Neuronal stem cell (in vitro differentiated cells): ENCODE results near the gene GSPT1.
"Not testable (repeated sequence)": the region's sequence is repeated elsewhere in the genome, so short reads cannot be mapped to it uniquely, and the experiment has no call there.

Experiments used
- DNase-seq: peaks from one replicate; pipeline ENCODE4 v3.0.0-alpha.2; 2013; ENCODE audit warnings: low spot score
- H2AFZ ChIP-seq: one replicate; pipeline ENCODE4 v1.6.1; 2013; ENCODE audit warnings: mild to moderate bottlenecking, low read length, inconsistent platforms
- H2AK5ac ChIP-seq: 2 replicates; pipeline ENCODE4 v1.6.1; 2013; ENCODE audit warnings: low read depth, mild to moderate bottlenecking, inconsistent platforms, low read length, moderate library complexity, mixed read lengths
- H2BK120ac ChIP-seq: 2 replicates; pipeline ENCODE4 v1.6.1; 2013; ENCODE audit warnings: low read depth, mild to moderate bottlenecking, inconsistent platforms, low read length, moderate library complexity, mixed read lengths
- H2BK12ac ChIP-seq: one replicate; pipeline ENCODE4 v1.6.1; 2013; ENCODE audit warnings: low read length, inconsistent platforms
- H2BK15ac ChIP-seq: 2 replicates; pipeline ENCODE4 v1.6.1; 2013; ENCODE audit warnings: mild to moderate bottlenecking, low read length, inconsistent platforms, mixed read lengths
- H2BK5ac ChIP-seq: one replicate; pipeline ENCODE4 v1.6.1; 2013; ENCODE audit warnings: inconsistent platforms, mild to moderate bottlenecking, low read length, moderate library complexity
- H3K14ac ChIP-seq: one replicate; pipeline ENCODE4 v1.6.1; 2013; ENCODE audit warnings: low read length, inconsistent platforms
- H3K18ac ChIP-seq: 2 replicates; pipeline ENCODE4 v1.6.1; 2013; ENCODE audit warnings: low read length, inconsistent platforms
- H3K23ac ChIP-seq: 2 replicates; pipeline ENCODE4 v1.6.1; 2013; ENCODE audit warnings: low read depth, mild to moderate bottlenecking, mixed read lengths, low read length, inconsistent platforms; ENCODE audit not compliant: poor library complexity
- H3K27ac ChIP-seq: replicated peaks from 3 replicates; pipeline ENCODE4 v1.5.1; 2013; ENCODE audit warnings: low read length, inconsistent platforms
- H3K27me3 ChIP-seq, 3 experiments: 2 replicates each; pipeline ENCODE4 v1.6.1; 2013; ENCODE audit warnings: low read length in 3 of 3, mild to moderate bottlenecking in 2 of 3, inconsistent platforms in 1 of 3, low read depth in 1 of 3, mixed read lengths in 1 of 3, moderate library complexity in 1 of 3; ENCODE audit not compliant: control insufficient read depth in 3 of 3, insufficient read depth in 3 of 3
- H3K36me3 ChIP-seq, 2 donors: replicated peaks in 1 of 2; 2 replicates each; pipeline ENCODE4 v1.6.1; 2013; ENCODE audit warnings: low read length in 2 of 2; ENCODE audit not compliant: control insufficient read depth in 2 of 2, insufficient read depth in 2 of 2
- H3K4ac ChIP-seq: 2 replicates; pipeline ENCODE4 v1.6.1; 2013; ENCODE audit warnings: inconsistent platforms, mild to moderate bottlenecking, low read length, moderate library complexity
- H3K4me1 ChIP-seq, 2 donors: 1 replicate in 1 of 2; 2 replicates in 1 of 2; pipeline ENCODE4 v1.6.1; 2013; ENCODE audit warnings: low read length in 2 of 2, low read depth in 1 of 2; ENCODE audit not compliant: control insufficient read depth in 2 of 2, insufficient read depth in 1 of 2
- H3K4me2 ChIP-seq: one replicate; pipeline ENCODE4 v1.6.1; 2013; ENCODE audit warnings: mild to moderate bottlenecking, low read length, inconsistent platforms; ENCODE audit not compliant: insufficient read depth, poor library complexity, severe bottlenecking
- H3K4me3 ChIP-seq, 2 donors: 2 replicates each; pipeline ENCODE4 v1.5.1; 2013; ENCODE audit warnings: low read length in 2 of 2, mild to moderate bottlenecking in 2 of 2, inconsistent platforms in 1 of 2, moderate library complexity in 1 of 2
- H3K79me1 ChIP-seq: one replicate; pipeline ENCODE4 v1.6.1; 2013; ENCODE audit warnings: low read depth, mild to moderate bottlenecking, inconsistent platforms, low read length, moderate library complexity
- H3K9ac ChIP-seq: one replicate; pipeline ENCODE4 v1.6.1; 2013; ENCODE audit warnings: mild to moderate bottlenecking, low read depth, low read length, inconsistent platforms; ENCODE audit not compliant: poor library complexity
- H3K9me3 ChIP-seq, 2 donors: replicated peaks in 1 of 2; 2 replicates each; pipeline versions ENCODE3 to v1.6.1; 2013; ENCODE audit warnings: low read length in 2 of 2, mild to moderate bottlenecking in 2 of 2, inconsistent platforms in 1 of 2, low read depth in 1 of 2, mixed read lengths in 1 of 2, moderate library complexity in 1 of 2; ENCODE audit not compliant: control insufficient read depth in 2 of 2, insufficient read depth in 1 of 2
- H4K8ac ChIP-seq: one replicate; pipeline ENCODE4 v1.6.1; 2013; ENCODE audit warnings: low read depth, mild to moderate bottlenecking, inconsistent platforms, low read length, moderate library complexity
- H4K91ac ChIP-seq: one replicate; pipeline ENCODE4 v1.6.1; 2013; ENCODE audit warnings: low read length, low read depth, mild to moderate bottlenecking, inconsistent platforms; ENCODE audit not compliant: poor library complexity
- WGBS, 2 donors: extraction: QIAGEN DNeasy Blood & Tissue Kit; methylation state at CpG; one replicate each; pipeline ENCODE4 v1.1.7; 2013; ENCODE audit warnings: missing lambda C conversion rate in 2 of 2, mixed read lengths in 1 of 2; ENCODE audit not compliant: insufficient read length in 2 of 2, insufficient replicate concordance in 1 of 2; ENCODE audit errors: extremely low coverage in 2 of 2; 5-methylcytosine and 5-hydroxymethylcytosine counted together

GSPT1 gene

DNA sequence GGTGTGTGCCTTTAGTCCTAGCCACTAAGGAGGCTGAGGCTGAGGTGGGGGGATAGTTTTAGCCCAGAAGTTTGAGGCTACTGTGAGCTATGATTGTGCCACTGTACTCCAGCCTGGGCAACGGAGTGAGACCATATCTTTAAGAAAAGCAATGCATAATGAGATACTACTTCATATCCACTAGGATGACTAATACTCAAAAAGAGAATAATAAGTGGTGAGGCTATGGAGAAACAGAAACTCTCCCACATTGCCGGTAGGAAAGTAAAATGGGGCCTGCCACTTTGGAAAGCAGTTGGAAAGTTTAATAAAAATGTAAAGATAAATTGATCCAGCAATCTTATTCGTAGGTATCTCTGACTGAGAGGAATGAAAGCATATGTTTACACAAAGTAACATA lies 30.7 kb upstream of the GSPT1 start:
- H3K23ac ChIP-seq, result no peak overlapping the region
- H3K4me2 ChIP-seq, result no peak overlapping the region
- H3K4ac ChIP-seq, result no peak overlapping the region
- no peaks in the 10 kb centered on the region for H3K4me1 ChIP-seq
- H2BK120ac ChIP-seq, result no peak overlapping the region
- H2BK5ac ChIP-seq, result no peak overlapping the region
- no peak overlapping the region for H3K4me3 ChIP-seq
- DNase-seq, result no peak
- no peaks in the 10 kb centered on the region for H3K36me3 ChIP-seq
- no peak overlapping the region for H3K18ac ChIP-seq
- no peak overlapping the region for H2BK15ac ChIP-seq
- no peak overlapping the region for H3K14ac ChIP-seq
- H3K27me3 ChIP-seq, result no peaks in the 10 kb centered on the region
- no peak overlapping the region for H3K27ac ChIP-seq
- H3K79me1 ChIP-seq, result no peaks in the 10 kb centered on the region
- H2AK5ac ChIP-seq, result no peak overlapping the region
- H3K9me3 ChIP-seq, result no peaks in the 10 kb centered on the region
- H2BK12ac ChIP-seq, result no peak overlapping the region
- H4K91ac ChIP-seq, result no peak overlapping the region
- no peak overlapping the region for H4K8ac ChIP-seq
- no peak overlapping the region for H2AFZ ChIP-seq
- no CpG with 5 or more reads among the region's 3 CpGs for WGBS, 2 donors
- no peak overlapping the region for H3K9ac ChIP-seq

DNA sequence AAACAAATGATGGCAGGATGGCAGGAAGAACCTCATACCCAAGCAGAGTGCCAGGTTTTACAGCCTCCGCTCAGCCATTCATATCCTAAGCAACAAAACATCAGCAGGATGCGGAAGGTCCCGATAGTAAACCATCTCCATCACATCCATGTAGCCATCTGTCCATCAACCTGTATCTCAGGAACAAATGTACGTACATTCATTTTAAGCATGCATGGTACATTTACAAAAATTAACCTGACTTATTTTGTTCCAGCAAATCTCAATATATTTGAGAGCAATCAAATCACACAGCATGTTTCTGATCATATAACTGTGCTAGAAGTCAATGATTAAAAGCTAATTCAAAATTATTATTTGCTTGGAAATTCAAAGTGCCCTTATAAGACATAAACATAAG lies 26.2 kb upstream of the GSPT1 start, which contains the start of gene NPIPB2:
TSS of gene NPIPB2 (minus strand) at position 101 of the 400 bp plus-strand sequence. CDS start at position 101, 0 bp downstream.
- H3K9ac ChIP-seq, H3K23ac ChIP-seq: not testable (repeated sequence)
- no CpG with 5 or more reads among the region's 4 CpGs for WGBS, 2 donors

DNA sequence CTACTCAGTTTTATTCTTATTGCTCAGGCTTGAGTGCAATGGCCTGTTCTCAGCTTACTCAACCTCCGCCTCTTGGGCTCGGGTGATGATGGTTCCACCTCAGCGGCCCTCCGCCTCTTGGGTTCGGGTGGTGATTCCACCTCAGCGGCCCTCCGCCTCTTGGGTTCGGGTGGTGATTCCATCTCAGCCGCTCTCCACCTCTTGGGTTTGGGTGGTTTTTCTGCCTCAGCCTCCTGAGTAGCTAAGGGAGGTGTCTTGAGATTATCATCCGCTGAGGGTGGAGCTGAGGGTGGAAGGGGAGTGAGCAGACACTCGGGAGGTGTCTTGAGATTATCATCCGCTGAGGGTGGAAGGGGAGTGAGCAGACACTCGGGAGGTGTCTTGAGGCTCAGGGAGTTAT lies 11.6 kb upstream of the GSPT1 start:
- H3K4ac ChIP-seq, H3K23ac ChIP-seq, H2BK5ac ChIP-seq, H3K14ac ChIP-seq, H2BK120ac ChIP-seq, H3K4me2 ChIP-seq, H3K36me3 ChIP-seq, H2BK12ac ChIP-seq, H3K79me1 ChIP-seq, H3K9ac ChIP-seq, DNase-seq, H2AK5ac ChIP-seq, H4K91ac ChIP-seq, H3K18ac ChIP-seq, H3K9me3 ChIP-seq, H3K27ac ChIP-seq, H2BK15ac ChIP-seq, H4K8ac ChIP-seq, H3K4me3 ChIP-seq, H3K4me1 ChIP-seq, H2AFZ ChIP-seq, H3K27me3 ChIP-seq: not testable (repeated sequence)
- WGBS, 2 donors, result no CpG with 5 or more reads among the region's 13 CpGs

More for the DNA sequence above, 26.2 kb upstream of the GSPT1 start, which contains the start of gene NPIPB2:
- H4K8ac ChIP-seq, H3K18ac ChIP-seq, H2BK120ac ChIP-seq, H2AK5ac ChIP-seq, H3K79me1 ChIP-seq, DNase-seq, H3K4me1 ChIP-seq, H3K14ac ChIP-seq, H3K4me3 ChIP-seq, H3K36me3 ChIP-seq, H3K27ac ChIP-seq, H2BK12ac ChIP-seq, H3K4ac ChIP-seq, H2BK5ac ChIP-seq, H2AFZ ChIP-seq, H3K27me3 ChIP-seq, H4K91ac ChIP-seq, H3K9me3 ChIP-seq, H2BK15ac ChIP-seq, H3K4me2 ChIP-seq: not testable (repeated sequence)

DNA sequence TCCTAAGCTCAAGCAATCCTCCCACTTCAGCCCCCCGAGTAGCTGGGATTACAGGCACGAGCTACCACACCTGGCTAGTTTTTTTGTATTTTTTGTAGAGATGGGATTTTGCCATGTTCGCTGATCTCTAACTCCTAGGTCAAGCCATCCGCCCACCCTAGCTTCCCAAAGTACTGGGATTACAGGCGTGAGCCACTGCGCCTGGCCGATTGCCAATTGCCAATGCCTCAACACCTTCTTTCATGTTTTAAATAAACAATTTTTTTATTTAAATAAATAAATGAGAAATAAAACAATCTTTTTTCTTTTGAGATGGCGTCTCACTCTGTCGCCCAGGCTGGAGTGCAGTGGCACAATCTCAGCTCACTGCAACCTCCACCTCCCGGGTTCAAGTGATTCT lies 8.3 kb upstream of the GSPT1 start:
- not testable (repeated sequence) for DNase-seq, H3K4me2 ChIP-seq
- WGBS, 2 donors, result no CpG with 5 or more reads among the region's 10 CpGs

More for the DNA sequence above, 8.3 kb upstream of the GSPT1 start:
- not testable (repeated sequence) for H2BK12ac ChIP-seq, H3K79me1 ChIP-seq, H3K4me1 ChIP-seq, H3K9ac ChIP-seq, H3K27ac ChIP-seq, H3K14ac ChIP-seq, H3K4me3 ChIP-seq, H2BK120ac ChIP-seq, H3K9me3 ChIP-seq, H3K23ac ChIP-seq, H3K18ac ChIP-seq, H2AK5ac ChIP-seq, H4K91ac ChIP-seq, H2BK15ac ChIP-seq, H2BK5ac ChIP-seq, H3K27me3 ChIP-seq, H3K4ac ChIP-seq, H3K36me3 ChIP-seq, H4K8ac ChIP-seq, H2AFZ ChIP-seq
